B cell (primary cell): ENCODE measurements around the gene URB1. TPM values are rescaled to one million over a fixed set of nuclear protein-coding genes. Genes with fewer than 3 reads are reported as not detected.

Experiments used
- ATAC-seq: fragments of 200-7000 bp; cut with Tn5 transposase; one replicate; pipeline ENCODE4 v1.10.0; 2021; ENCODE audit warnings: low read depth, mild to moderate bottlenecking, moderate number of reproducible peaks, moderate library complexity
- CTCF ChIA-PET: fragments of 350-600 bp; sonication (Branson Sonifier 250); formaldehyde crosslinking; loops from one replicate; lab custom pipeline; 2021; ENCODE audit warnings: antibody characterized with exemption, inconsistent platforms; lab: Charles Lee
- POLR2A ChIA-PET: fragments of 350-600 bp; sonication (Branson Sonifier 250); formaldehyde crosslinking; loops from one replicate; lab custom pipeline; 2021; ENCODE audit warnings: antibody characterized with exemption; lab: Charles Lee
- DNase-seq: peaks from one replicate; pipeline ENCODE4 v3.0.0; 2013
- H2AFZ ChIP-seq: 2 replicates; pipeline ENCODE4 v1.6.1; 2012; ENCODE audit warnings: mild to moderate bottlenecking, low read depth, low read length; ENCODE audit not compliant: insufficient read depth, poor library complexity, severe bottlenecking
- H3K27ac ChIP-seq, 2 donors: 1 replicate in 1 of 2; 2 replicates in 1 of 2; pipeline ENCODE4 v1.5.1; 2012 to 2013; ENCODE audit warnings: low read length in 2 of 2, mild to moderate bottlenecking in 2 of 2, moderate library complexity in 1 of 2
- H3K27me3 ChIP-seq, 4 experiments: fragments of 200-600 bp in 1 of 4; sonication (generic) in 1 of 4; replicated peaks in 1 of 4; 1 replicate in 2 of 4; 2 replicates in 2 of 4; pipeline versions ENCODE4 v1.6.1 to v1.7.0; 2013 to 2016; ENCODE audit warnings: low read length in 3 of 4, mild to moderate bottlenecking in 2 of 4, mixed read lengths in 1 of 4, moderate library complexity in 1 of 4; ENCODE audit not compliant: insufficient read depth in 4 of 4, control insufficient read depth in 3 of 4; ENCODE audit errors: control extremely low read depth in 1 of 4
- H3K36me3 ChIP-seq, 2 experiments: replicated peaks in 1 of 2; 1 replicate in 1 of 2; 2 replicates in 1 of 2; pipeline versions ENCODE4 v1.6.1 to v1.7.1; 2013; ENCODE audit warnings: low read length in 1 of 2; ENCODE audit not compliant: insufficient read depth in 2 of 2, control insufficient read depth in 1 of 2; ENCODE audit errors: control extremely low read depth in 1 of 2, extremely low read depth in 1 of 2
- H3K4me1 ChIP-seq, 2 donors: fragments of 200-600 bp in 1 of 2; sonication (generic) in 1 of 2; 1 replicate in 1 of 2; 2 replicates in 1 of 2; pipeline versions ENCODE4 v1.5.1 to v1.6.1; 2013 to 2017; ENCODE audit warnings: low read length in 2 of 2; ENCODE audit not compliant: control insufficient read depth in 2 of 2, insufficient read depth in 2 of 2
- H3K4me2 ChIP-seq: replicated peaks from 2 replicates; pipeline ENCODE3; 2012; ENCODE audit warnings: mild to moderate bottlenecking, low read depth, low read length; ENCODE audit not compliant: poor library complexity, severe bottlenecking
- H3K4me3 ChIP-seq, 5 experiments: fragments of 200-600 bp in 1 of 5; sonication (generic) in 1 of 5; 1 replicate in 3 of 5; 2 replicates in 2 of 5; pipeline versions ENCODE4 v1.5.1 to v1.7.0; 2011 to 2016; ENCODE audit warnings: low read length in 4 of 5, mild to moderate bottlenecking in 4 of 5, low read depth in 2 of 5, control low read depth in 1 of 5, moderate library complexity in 1 of 5; ENCODE audit not compliant: insufficient read depth in 1 of 5; ENCODE audit errors: control extremely low read depth in 1 of 5, extremely low read depth in 1 of 5
- H3K79me2 ChIP-seq: fragments of 200-600 bp; sonication (generic); one replicate; pipeline ENCODE4 v1.6.0; 2016; ENCODE audit warnings: low read length; ENCODE audit not compliant: control insufficient read depth, insufficient read depth
- H3K9ac ChIP-seq: fragments of 200-600 bp; sonication (generic); 2 replicates; pipeline ENCODE4 v1.6.1; 2017; ENCODE audit warnings: mild to moderate bottlenecking, low read length, moderate library complexity
- H3K9me3 ChIP-seq, 3 donors: one replicate each; pipeline versions ENCODE4 v1.6.1 to v1.7.1; 2013; ENCODE audit warnings: low read length in 2 of 3; ENCODE audit not compliant: control insufficient read depth in 2 of 3, insufficient read depth in 1 of 3; ENCODE audit errors: control extremely low read depth in 1 of 3
- H4K20me1 ChIP-seq: 2 replicates; pipeline ENCODE4 v1.6.0; 2012; ENCODE audit warnings: mild to moderate bottlenecking, low read length; ENCODE audit not compliant: insufficient read depth, control insufficient read depth, poor library complexity, severe bottlenecking
- H3K27ac Mint-ChIP-seq: one replicate; pipeline ENCODE4 v1.8.0; 2021; ENCODE audit warnings: mixed read lengths
- H3K27me3 Mint-ChIP-seq: one replicate; pipeline ENCODE4 v1.8.0; 2021; ENCODE audit warnings: mixed read lengths
- H3K4me1 Mint-ChIP-seq: one replicate; pipeline ENCODE4 v1.8.0; 2021; ENCODE audit warnings: mixed read lengths
- H3K4me3 Mint-ChIP-seq: one replicate; pipeline ENCODE4 v1.8.0; 2021; ENCODE audit warnings: mixed read lengths
- H3K9me3 Mint-ChIP-seq: one replicate; pipeline ENCODE4 v1.8.0; 2022; ENCODE audit warnings: mixed read lengths; ENCODE audit not compliant: insufficient read depth
- CTCF ChIP-seq: fragments of 200-600 bp; IDR thresholded peaks from one replicate; pipeline ENCODE4 v1.8.0; 2022; ENCODE audit warnings: antibody characterized with exemption, mild to moderate bottlenecking
- EZH2 ChIP-seq: IDR thresholded peaks from 2 replicates; pipeline ENCODE4 v1.6.1; 2012; ENCODE audit warnings: borderline replicate concordance, low read depth, mild to moderate bottlenecking, moderate library complexity, low read length; ENCODE audit not compliant: insufficient read depth, poor library complexity, severe bottlenecking
- WGBS: methylation state at CpG from one replicate; pipeline ENCODE4 v1.1.5; 2013; ENCODE audit warnings: missing lambda C conversion rate; ENCODE audit not compliant: insufficient coverage; 5-methylcytosine and 5-hydroxymethylcytosine counted together
- intact Hi-C: fragments of 100-400 bp; cut with micrococcal nuclease; formaldehyde crosslinking; loops from one replicate; pipeline ENCODE4 v1.10.0; 2022
- polyA plus RNA-seq: library from polyadenylated mRNA; depleted of rRNA; stranded (reverse); fragments of >200 nt; gene quantifications from 2 replicates; pipeline ENCODE4 v1.2.3, GENCODE V29; 2012
- total RNA-seq, 2 donors: library from RNA; stranded (reverse); fragments of 120-200 nt in 1 of 2; gene quantifications; 1 replicate in 1 of 2; 2 replicates in 1 of 2; pipeline versions ENCODE4 v1.2.3 to v1.2.4, GENCODE V29; 2013 to 2022

The URB1 gene
- total and polyA plus RNA-seq, 2 donors (not counting 1 experiment from before 2014, with no cell fraction given), result 4.7 to 15.2 TPM

DNA sequence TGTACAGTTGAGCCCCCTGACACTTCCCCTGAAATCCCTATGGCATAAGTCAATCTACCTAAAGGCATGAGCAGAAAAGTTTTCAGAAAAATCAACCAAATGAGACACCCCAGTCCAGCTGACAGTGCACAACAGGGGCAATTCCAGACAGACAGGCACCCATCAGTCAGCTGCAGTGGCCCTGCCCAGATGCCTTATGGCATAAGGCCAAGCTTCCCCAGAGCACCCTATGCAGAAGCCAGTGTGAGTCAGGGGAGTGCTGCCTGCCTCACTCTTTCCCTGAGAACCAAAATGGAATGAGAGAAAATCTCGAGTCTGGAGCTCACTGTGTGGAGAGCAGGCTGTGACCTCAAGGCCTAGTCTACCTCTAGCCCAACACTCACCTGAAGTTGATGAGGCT, 56.1 kb downstream of the URB1 start:
- no peak overlapping the region for H3K9ac ChIP-seq

More for the DNA sequence above, 56.1 kb downstream of the URB1 start:
- POLR2A ChIA-PET, result no interaction called here
- Histone ChIP-seq H3K27ac (no peak overlapping the region), H3K4me1 (no peaks in the 10 kb centered on the region), H3K36me3 (peaks cover 13 to 66% of the 10 kb centered on the region in 2 experiments), H3K79me2 (no peaks in the 10 kb centered on the region), H4K20me1 (no peaks in the 10 kb centered on the region), H3K27me3 (no peaks in the 10 kb centered on the region), H2AFZ (no peak overlapping the region), H3K4me3 (no peak overlapping the region), H3K4me2 (no peak overlapping the region), H3K9me3 (peaks cover 0 to 4% (median 2%) of the 10 kb centered on the region in 3 donors)
- DNase-seq, result no peak
- WGBS, result 91% methylated on average over 1 of the region's 1 CpG
- H3K9me3 Mint-ChIP-seq, result no peaks in the 10 kb centered on the region
- CTCF ChIA-PET, result no interaction called here
- H3K27me3 Mint-ChIP-seq, result no peaks in the 10 kb centered on the region
- H3K4me1 Mint-ChIP-seq, result peaks cover 4% of the 10 kb centered on the region
- ATAC-seq, result no peak
- no peak overlapping the region for H3K27ac Mint-ChIP-seq
- H3K4me3 Mint-ChIP-seq, result no peak overlapping the region
- intact Hi-C loops, result no loop called here
- TF ChIP-seq EZH2, result no peak
- TF ChIP-seq CTCF, result no peak
